NCI-H1048 (cell line): Measurements from ENCODE around the gene DDX41.

Experiments used
- DNase-seq: peaks from one replicate; lab custom pipeline; 2025; lab: John Stamatoyannopoulos, UW

The DDX41 gene

DNA sequence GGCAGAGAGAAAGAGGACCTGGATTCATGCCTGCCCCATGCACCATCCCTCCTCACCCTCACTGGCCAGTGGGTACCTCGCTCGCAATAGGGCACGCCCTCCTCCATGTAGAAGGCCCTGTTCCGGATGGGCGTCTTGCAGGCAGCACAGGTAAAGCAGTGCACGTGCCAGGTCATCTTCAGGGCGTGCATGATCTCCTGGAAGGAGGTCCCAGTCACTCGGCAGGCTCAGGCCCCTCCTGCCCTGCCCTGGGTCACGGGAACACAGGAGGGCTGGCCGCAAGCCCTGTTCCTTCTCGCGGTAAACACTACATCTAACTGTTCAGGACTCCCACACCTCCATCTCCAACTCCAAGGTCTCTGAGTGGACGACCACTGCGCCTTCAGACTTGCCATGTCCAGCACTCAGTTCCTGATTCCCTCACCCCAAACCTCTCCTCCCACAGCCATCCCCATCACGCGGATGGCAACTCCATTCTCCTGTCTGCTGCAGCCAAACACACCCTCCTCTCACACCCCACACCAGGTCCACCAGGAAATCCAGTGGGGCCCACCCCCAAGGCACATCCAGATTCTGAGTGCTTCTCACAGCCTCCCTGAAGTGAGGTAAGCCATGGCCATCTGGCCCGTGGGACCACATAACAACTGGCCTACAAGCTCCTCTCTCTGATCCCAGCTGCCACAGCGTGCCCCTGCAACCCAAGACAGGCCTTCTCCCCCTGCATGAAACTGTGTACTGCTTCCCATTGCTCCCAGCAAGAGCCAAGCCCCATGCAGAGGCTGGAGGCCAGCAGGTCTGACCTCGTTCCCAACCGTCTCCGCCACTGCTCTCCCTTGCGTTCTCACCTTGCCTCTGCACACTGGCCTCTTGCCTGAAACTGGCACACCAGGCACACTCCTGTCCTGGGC lies 32.5 kb downstream of the DDX41 start:
- DNase-seq = no peak

DNA sequence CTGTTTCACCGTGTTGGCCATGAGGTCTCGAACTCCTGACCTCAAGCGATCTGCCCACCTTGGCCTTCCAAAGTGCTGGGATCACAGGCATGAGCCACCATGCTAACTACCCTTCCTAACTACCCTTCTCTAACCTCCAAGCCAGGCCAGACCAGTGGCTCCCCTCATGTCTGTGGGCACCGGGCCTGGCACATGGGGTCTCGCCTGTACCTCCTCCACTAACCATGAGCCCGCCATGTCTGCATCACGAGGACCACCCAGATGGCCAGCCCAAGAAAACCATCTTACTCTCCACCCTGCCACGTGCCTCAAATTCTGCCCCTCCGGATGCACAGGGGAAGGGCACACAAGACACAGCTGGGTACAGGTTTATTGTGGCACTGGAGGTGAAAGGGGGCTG lies 33.7 kb downstream of the DDX41 start:
- no peak for DNase-seq

DNA sequence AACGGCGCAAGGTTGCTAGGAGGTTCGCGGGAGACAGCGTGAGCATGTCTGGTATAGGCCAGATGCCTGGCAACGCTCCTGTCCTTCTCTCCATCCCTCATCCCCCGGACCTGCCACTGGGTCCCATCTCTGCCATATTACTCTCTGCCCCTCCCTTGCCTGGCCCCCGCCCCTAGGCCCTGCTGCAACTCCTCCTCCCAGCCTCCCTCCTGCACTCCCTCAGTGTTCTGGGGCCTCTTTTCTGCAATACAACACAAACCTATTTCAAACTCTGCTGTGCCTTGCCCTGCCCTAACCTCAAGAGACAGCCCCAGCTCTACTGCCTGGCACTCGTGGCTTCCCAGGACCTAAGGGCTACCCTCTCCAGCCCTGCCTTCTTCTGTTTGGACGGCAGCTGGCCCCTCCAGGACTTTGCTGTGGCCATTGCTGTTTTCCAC lies 34.4 kb downstream of the DDX41 start:
- DNase-seq = no peak

DNA sequence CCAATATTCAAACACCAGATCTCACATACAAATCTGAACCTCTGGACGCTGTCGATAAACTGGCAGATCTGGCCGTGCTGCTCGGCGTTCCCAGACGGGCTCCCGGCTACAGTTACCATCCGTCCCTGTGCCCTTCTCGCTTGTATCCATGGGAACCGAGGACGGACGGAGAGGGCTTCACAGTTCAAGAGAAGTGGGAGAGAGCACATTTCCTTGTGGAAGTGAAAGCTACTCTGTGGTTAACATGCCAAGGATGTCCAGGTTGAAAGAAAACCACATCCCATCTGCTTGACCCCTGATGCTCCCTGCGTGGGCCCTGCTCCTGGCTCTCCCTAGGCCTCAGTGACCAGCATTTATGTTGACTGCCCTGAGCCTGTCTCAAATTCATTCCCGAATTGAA lies 37.0 kb downstream of the DDX41 start:
- DNase-seq = no peak

DNA sequence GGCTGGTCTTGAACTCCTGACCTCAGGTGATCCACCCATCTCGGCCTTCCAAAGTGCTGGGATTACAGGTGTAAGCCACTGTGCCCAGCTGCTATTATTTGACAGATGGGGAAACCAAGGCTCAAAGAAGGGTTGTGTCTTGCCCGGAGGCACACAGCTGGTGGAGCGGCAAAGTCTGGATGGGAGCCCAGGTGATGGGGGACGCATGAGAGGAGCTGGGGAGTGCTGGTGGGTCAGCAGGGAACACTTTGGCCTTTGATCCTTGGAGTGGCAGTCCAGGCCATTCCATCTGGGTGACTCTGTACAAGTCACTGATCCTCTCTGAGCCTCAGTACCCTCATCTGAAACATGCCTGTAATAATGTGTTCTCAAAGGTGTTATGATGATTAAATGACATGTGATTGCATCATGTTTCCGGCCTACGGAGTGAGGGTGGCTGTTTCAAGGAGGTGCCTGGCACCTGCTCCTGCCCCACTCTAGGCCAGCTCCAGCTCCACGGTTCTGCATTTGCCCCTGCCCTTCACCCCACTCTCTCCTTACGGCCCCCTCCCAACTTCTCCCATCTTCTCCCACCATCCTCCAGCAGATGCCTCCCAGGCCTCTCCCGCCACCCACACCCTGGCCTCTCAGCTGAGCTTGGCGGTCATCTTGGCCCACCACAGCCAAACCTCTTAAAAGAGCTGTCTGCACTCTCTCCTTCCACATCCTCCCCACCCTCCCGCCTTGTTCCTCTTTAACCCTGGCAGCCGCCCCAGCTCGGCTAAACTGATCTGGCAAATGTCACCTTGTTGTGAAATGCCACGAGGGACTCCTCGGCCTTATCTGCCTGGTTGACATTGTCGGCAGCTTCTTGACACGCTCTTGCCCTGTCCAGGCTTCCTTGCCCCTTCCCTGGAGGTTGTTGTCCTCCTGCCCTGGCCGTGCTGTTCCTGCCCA lies 37.8 kb downstream of the DDX41 start:
- no peak for DNase-seq

DNA sequence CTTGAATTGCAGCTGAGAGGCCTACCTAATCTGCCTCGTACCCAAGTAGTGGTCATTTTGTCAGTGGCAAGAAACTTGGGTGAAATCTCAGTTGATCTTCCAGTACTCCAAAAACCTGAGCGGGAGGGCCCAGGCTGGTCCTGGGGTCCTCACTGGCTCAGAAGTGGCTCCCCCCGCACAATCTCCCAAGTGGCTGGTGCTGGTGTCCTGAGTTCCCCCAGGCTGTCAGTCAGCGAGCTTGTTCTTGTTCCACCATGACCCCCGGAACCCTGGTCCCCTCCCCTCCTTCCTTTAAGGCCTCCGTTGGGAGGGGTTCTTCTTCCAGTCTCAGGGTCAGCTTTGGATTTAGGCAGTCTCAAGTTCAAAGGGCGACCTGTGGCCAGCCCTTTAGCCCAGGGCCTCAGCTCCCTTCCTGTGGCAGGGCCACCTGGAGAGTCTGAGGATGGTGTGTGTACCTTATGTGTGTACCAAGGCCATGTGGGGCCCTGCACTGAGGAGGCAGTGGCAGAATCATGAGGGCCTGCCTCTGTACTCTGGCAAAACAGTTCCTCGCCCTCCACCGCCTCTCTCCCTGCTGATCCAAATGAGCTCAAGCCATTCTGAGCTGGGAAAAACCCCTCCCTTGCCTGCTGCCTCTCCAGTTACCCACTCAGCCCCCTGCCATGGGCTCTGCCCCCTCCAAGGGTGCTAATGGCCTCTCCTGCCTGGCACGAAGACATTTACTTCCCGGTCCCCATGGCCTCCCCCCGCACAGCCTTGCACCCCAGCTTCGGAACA lies 38.9 kb downstream of the DDX41 start:
- no peak for DNase-seq

DNA sequence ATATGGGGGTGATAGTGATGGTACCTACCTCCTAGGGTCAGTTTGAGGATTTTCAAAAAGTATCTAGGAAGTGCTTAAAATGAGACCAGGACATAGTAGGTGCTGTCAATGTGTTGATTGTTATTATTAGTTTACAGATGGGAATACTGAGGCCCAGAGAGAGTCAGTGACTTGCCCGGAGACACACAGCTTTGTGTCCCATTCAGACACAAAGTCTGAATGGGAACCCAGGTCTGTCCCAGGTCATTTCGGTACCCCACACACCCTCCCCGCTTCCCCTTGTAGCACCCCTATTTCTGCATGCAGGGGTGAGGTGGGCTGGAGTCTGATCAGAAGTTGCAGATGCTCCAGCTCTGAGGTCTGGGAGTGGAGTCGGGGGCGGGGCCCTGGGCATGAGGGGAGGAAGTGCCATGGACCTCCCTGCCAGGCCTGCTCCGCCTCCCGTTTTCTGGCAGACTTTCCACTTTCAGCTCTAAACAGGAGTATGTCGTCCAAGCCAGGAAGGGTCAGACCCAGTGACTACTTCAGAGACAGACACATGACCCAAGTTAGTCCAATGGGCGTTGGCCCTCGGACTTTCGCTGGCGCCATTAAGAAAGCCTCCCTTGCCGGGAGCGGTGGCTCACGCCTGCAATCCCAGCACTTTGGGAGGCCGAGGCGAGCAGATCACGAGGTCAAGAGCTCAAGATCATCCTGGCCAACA lies 40.1 kb downstream of the DDX41 start:
- DNase-seq = no peak

DNA sequence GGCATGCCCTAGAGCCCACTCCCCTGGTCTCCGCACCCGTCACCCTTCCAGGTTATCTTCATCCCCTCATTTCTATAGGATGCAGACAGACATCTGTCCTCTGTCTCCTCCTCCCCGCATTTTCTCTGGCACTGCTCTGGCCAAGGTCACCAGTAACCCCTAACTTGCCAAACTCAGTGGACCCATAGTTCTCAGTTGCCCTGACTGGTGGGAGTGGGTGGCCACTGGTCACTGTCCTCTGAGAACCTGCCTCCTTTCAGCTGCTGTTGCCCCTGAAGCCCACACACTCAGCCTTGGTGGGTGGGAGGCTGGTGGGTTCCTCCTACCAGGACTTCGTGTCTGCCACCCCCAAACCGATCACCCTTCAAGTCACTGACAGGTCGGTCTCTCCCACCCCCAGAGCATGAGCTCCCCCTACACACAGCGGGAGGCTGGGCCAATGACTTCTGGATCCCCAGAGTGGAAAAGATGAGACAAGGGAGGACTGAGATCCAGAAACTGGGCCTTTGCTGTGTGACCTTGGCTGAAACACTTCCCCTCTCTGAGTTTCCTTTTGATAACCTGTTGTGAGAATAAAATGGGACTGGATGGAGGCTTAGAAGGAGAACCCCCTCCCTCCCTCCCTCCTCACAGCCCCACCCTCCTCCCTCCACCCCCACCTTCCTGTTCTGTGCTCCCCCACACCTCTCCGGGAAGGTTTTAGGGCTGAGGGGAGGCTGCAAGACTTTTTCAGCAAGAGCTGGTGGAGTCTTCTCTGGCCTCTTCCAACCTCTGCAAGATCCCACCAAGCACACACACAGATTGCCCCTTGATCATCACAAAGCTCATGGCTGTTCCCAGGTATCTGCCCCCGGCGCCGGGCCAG lies 41.0 kb downstream of the DDX41 start:
- DNase-seq = no peak

DNA sequence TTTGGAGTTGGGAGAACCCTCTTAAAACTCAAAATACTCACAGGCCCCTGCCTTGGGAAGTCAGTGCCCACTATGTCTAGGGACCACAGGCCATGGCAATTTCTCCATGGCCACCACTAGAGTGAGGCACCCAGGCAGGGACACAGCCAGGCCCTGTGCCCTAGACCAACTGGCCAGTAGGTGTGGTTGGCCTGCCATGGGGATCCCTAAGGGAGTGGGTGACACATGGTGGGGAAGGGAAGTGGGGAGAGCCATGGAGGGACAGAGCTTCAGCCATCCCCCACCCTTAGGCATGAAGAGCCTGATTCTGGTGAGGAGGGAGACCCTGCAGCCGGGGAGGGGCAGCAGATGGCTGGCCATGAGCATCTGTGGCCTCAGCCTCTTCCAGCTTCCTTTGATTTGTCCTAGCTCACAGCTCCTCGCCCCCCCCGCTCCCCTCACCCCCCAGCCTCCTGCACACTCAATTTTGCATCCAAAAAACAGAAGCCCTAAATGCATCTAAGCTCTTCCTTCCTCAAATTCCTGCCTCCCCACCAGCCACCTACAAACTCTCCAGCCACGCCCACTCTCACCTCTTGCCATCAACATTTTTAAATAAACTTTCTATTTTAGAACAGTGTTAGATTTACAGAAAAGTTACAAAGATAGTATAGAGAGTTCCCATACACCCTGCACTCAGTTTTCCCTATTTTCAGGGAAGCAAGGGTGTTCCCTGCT lies 41.8 kb downstream of the DDX41 start:
- DNase-seq = no peak

DNA sequence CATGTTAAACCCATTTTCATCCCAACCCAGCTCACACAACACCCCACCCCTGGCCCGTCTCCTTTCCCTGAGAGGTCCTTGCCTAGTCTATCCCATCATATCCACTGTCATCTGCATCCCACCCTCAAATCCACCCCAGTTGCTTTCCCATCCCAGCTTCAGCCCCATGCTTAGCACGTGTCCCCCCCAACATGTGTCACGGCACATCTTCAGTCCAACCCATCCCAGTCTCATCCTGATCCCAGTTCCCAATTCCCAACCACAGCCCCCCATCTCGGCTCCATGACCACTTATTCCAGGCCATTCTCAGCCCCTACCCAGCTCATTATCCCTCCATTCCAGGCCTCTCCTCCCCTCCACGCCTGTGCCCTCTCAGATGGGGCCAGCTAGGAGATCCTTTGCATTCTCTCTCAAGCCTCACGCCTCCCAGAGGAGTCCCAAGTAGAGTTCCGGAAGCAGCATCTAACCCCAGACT lies 42.7 kb downstream of the DDX41 start:
- no peak for DNase-seq

DNA sequence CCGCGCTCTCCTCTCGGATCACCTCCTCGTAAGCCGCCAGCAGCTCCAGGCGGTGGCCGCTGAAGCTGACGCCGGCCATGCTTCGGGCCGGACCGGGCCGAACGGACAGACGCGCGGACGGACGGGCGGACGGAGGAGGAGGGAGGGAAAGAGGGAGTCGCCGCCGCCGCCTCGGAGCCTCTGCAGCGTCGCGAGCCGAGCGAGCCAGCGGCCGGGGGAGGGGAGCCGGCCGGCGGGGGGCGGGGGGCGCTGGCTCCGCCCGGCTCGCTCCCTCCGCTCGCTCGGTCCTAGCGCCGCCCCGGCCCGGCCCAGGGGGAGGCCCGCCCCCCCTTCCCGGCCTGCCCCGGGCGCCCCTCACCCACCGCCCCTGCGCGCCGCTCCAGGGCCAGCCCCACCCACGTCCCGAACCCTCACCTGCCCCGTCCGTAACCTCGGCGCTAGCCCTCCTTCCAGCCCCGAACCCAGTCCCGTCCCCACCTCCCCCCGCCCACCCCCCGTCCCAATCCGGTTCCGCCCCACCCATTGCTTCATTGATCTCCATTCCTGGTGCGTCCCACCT lies 43.2 kb downstream of the DDX41 start, which contains the start of gene DBN1:
Gene DBN1, minus strand, starts transcription at position 192 of the 559 bp plus-strand sequence. Its CDS starts 113 bp downstream, at position 79.
- peak; percentile 60 for DNase-seq

DNA sequence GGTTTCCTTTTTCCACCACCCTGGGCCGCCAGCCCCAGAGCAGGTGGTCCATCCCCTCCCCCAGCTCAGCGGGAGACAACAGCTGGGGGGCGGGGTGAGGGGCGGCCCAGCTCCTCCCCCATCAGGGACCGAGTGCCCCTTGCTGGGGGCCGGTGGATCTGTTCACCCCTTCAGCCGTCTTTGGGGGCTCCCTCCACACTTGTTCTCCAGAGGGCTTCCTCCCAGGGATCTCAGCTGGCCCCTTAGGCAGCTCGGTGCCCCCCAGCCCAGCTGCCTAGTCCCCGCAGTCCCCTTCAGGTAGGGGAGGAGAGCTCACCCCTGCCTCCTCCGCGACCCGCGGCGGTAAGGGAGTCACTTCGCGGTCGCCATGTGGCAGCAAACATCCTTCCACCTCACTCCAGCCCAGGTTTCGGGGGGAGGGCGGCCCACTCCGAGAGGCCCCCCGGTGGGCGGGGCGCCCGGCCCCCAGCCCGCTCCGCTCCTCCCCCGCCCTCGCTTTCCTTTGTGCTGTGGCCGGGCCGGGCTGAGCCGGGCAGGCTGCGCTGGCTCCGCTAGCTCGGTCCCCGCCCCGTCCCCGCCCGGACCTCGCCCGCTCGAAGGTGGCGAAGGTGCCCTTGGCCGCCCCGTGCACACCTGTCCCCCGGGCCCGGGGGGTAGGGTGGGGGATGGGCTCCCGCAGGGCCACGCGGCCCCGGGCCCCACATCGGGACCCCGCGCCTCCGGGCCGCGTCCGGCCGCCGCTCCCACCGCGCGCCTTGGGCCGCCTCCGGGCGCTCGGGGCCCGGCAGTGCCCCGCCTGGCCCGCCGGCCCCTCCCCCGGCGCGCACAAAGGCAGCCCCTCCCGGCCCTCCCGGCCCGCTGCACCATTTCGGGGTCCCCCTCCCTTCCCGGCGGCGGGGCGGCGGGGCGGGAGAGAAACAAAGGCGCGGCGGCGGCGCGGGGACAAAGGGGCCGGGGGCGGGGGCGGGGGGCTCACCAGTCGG lies 44.0 kb downstream of the DDX41 start:
- peak; percentile 36 for DNase-seq

DNA sequence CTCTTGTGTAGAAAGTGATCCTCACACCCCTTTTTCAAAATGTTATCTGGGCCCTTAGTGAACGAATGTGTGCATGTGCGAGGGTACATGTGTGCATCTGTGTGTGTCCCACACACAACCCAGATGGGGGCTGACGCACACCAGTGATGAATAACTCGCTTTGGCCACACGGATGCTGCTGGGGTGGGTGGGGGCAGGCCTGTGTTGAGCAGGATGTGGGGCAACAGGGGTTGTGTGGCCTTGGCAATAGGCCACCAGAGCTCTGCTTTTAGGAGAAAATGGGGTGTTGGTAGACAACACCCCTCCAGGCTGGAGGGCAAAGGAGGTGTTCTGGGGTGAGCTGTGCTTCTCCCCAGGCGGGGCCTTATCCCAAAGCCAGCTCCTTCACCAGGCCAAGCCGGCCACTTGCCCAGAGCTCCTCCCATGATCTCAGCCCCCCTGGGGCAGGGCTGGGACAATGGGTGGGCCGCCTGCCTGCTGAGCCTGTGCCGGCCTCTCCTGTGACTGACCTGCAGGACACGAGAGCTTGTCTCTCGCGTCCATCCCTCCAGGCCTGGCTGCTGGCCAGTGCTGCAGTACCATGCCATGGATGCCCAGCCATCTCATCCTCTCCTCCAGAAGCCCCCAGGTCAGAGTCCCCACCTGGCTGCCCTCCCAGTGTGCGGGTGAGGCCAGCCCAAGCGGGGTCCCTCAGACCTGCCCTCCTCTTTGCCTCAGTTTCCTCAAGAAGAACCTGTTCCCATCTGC lies 45.0 kb downstream of the DDX41 start:
- DNase-seq = no peak

DNA sequence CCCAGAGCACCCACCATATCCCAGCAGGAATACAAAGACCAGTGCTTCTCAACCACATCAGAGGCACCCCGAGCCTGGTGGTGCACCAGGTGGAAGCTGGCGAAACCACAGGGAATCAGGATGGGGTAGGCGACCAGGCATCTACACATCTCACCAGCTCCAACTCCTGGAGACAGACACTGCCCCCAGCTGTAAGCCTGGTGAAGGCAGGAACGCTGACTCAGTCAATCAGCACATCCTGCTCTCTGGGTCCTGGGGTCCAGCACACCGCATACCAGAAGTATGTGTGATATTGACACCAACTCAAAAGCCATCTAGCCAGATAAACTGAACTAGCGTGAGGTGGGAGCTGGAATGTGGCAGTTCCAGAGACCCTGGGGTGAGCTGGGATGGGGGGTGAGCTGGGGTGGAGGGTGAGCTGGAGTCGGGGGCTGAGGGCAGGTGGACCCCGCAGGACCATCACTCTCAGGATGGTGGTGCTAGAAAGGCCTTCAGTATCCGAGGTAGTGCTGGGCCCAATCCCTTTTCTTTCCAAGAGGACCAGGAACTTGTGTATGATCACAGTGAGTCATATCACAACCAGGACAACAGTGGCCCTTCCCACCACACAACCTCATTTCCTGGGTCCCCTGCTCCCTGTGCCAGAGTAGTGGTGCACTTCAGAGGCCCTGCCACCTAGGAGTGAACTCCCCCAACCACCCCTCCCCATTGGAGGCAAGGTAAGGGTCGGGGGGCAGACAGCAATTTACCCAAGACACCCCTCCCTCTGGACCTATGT lies 45.8 kb downstream of the DDX41 start:
- DNase-seq = no peak

DNA sequence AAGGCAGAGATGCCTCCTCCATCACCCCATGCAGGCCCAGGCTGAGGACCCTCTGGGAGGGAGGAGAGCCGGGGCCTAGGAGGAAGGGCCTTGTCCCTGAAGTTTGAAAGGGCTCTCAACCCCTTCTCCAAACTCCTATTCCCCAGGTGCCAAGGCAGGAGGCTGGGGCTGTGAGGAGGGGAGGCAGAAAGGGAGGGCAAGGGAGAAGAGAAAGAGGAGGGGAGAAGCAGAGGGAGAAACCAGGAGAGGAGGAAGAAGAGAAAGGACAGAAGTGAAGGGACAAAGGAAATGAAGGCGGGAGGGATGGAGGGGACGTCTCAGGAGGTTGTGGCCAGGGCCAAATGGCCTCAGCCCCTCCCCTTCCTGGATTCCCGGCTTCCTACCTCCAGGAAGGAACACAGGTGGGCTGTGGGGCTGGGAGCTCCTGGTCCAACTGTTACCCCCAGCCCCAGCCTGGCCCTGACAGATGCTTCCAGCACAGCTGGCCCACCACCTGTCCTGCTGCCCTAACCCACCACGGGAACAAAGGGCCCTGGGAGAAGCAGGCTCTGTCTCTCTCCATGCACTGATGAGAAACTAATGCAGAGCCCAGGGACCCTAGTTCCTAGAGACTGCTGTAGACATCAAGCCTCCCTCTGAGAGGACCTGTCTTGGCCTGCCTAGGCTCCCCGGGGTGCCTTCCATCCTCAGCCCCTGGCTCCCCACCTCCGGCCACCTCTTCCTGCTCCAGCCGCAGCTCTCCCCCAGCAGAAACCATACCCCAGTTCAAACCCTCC lies 46.8 kb downstream of the DDX41 start:
- DNase-seq = no peak
